ENCODE results near the gene COG7.
"Not testable (repeated sequence)": the region's sequence is repeated elsewhere in the genome, so short reads cannot be mapped to it uniquely, and the experiment has no call there.

Gene COG7

GRCh38 chr16:23452572-23453337 is at the start of gene COG7:
COG7 (minus strand) TSS chr16:23453189; CDS start chr16:23452994, 195 bp downstream.
- peak; percentile 31 to 88 (median 76) for DNase-seq

- DNase-seq: no peak
These were observed 49.5 kb upstream of the COG7 start for GRCh38 chr16:23502466-23502865.

- DNase-seq: no peak
These were observed 48.3 kb upstream of the COG7 start for GRCh38 chr16:23501291-23501690.

- no peak for DNase-seq
These were observed 47.9 kb upstream of the COG7 start for GRCh38 chr16:23500862-23501225.

GRCh38 chr16:23500212-23500861 is 47.3 kb upstream of the COG7 start:
- DNase-seq: peak in 1 of 14 donors; percentile 45

GRCh38 chr16:23499801-23500200 is 46.8 kb upstream of the COG7 start:
- DNase-seq: peak in 1 of 14 donors; percentile 51

GRCh38 chr16:23498863-23499262 is 45.9 kb upstream of the COG7 start:
- no peak for DNase-seq

- no peak for DNase-seq
These were observed 44.5 kb upstream of the COG7 start for GRCh38 chr16:23497543-23497868.

GRCh38 chr16:23496821-23497542 is 44.0 kb upstream of the COG7 start:
- peak in 1 of 14 donors; percentile 35 for DNase-seq

- no peak for DNase-seq
These were observed 42.7 kb upstream of the COG7 start for GRCh38 chr16:23495671-23496070.

- DNase-seq: no peak
These were observed 41.2 kb upstream of the COG7 start for GRCh38 chr16:23494188-23494587.

GRCh38 chr16:23491490-23492391 is 38.8 kb upstream of the COG7 start:
- DNase-seq: no peak

GRCh38 chr16:23486480-23486879 is 33.5 kb upstream of the COG7 start:
- no peak for DNase-seq

- no peak for DNase-seq
These were observed 32.9 kb upstream of the COG7 start for GRCh38 chr16:23485841-23486240.

GRCh38 chr16:23485257-23485614 is 32.2 kb upstream of the COG7 start:
- DNase-seq: no peak

- DNase-seq: no peak
These were observed 31.7 kb upstream of the COG7 start for GRCh38 chr16:23484510-23485256.

- not testable (repeated sequence) for DNase-seq
These were observed 30.5 kb upstream of the COG7 start for GRCh38 chr16:23483492-23483891.

GRCh38 chr16:23482778-23483177 is 29.8 kb upstream of the COG7 start:
- no peak for DNase-seq

- DNase-seq: no peak
These were observed 27.3 kb upstream of the COG7 start for GRCh38 chr16:23480257-23480656.

- DNase-seq: no peak
These were observed 26.1 kb upstream of the COG7 start for GRCh38 chr16:23479138-23479537.

GRCh38 chr16:23478566-23478965 is 25.6 kb upstream of the COG7 start:
- no peak for DNase-seq

- DNase-seq: no peak
These were observed 23.3 kb upstream of the COG7 start for GRCh38 chr16:23476289-23476688.

Data from C1 segment of cervical spinal cord (tissue), 14 donors.